GM21390 (cell line): ENCODE results near the gene ZBTB47.

Source experiments
- ATAC-seq: cut with Tn5 transposase; IDR thresholded peaks from one replicate; pipeline ENCODE4 v1.9.1; 2021; ENCODE audit not compliant: unreplicated experiment

The ZBTB47 gene

GRCh38 chr3:42711491-42712343 is 58.2 kb downstream of the ZBTB47 start:
- no peak for ATAC-seq

GRCh38 chr3:42712344-42712648 is 58.8 kb downstream of the ZBTB47 start:
- ATAC-seq: no peak

DNA sequence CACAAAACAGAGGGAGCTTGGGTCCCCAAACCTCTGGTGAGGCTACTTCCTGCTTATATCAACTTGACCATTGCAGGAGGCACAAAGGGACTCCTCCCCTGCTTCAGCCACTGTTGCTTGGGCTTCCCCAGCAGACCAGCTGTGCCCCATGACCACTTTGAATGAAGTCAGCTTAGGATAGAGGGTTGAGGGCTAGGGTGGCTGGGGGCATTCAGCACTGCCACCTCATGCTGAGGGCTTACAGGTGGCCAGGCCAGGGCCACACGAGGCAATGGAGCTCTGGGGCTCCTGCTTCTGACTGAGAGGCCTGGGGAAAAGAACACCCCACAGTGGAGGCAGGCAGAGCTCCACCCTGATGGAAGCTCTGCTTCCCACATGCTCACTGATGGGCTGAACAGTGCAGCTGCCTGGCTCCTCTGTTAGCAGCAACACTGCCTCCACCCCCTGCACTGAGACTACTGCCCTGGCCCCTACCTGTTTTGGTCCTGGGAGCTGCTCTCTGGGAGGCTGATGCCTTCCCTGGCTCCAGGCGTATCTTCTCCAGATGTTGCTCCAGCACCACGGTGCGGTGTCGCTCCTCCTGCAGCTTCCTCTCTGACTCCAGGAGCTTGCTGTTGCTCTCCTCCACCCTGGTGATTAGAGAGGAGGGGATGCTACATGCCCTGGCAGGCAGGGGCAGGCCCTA is 59.3 kb downstream of the ZBTB47 start:
- no peak for ATAC-seq

DNA sequence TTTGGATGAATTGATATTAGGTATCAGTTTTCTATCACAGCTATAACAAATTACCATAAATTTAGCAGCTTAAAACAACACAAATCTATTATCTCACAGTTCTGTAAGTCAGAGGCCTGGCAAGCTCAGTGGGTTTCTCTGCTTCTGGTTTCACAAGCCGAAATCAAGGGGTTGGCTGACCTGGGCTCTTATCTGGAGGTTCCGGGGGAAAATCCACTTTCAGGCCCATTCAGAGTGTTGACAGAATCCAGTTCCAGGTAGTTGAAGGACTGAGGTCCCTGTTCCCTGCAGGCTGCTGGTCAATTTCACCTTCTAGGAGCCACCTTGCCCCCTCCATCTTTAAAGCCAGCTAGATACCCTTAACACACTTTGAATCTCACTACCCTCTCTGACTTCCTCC is 60.2 kb downstream of the ZBTB47 start:
- ATAC-seq: no peak

DNA sequence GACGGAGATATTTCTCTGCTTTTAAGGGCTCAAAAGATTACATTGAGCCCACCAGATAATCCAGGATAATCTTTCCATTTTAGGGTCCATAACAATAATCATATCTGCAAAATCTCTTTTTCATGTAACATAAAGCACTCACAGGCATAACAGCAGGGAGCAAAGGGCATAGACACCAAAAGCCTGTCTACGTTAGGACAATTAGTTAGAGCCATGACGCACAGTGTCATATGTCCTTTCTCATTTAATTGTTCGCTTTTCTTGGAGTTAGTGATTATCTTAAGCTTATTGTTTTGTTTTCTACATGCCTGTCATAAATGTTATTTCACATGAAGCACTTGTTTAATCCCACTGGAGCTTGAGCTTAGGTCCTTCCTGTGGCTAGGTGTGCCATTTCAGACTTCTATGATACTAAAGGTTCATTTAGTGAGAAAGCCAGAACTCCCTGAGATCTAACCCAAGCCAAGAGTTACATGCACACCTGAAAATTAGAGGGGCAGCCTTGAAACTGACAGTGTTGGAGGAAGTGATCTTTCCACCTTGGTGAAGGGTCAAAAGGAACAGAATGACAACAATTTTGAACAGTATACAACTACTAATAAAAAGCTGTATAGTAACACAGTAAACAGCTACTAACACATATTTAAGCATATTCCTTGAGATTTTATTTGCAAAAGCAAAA is 60.8 kb downstream of the ZBTB47 start:
- no peak for ATAC-seq
